HG03139 (cell line): ENCODE results near the gene CORIN.
A peak's percentile ranks its signal among the peaks of the same experiment; 100 is the strongest.
"Not testable (repeated sequence)": the region's sequence is repeated elsewhere in the genome, so short reads cannot be mapped to it uniquely, and the experiment has no call there.

Experiments used
- ATAC-seq: cut with Tn5 transposase; IDR thresholded peaks from one replicate; pipeline ENCODE4 v1.9.1; 2021; ENCODE audit not compliant: unreplicated experiment

The CORIN gene

DNA sequence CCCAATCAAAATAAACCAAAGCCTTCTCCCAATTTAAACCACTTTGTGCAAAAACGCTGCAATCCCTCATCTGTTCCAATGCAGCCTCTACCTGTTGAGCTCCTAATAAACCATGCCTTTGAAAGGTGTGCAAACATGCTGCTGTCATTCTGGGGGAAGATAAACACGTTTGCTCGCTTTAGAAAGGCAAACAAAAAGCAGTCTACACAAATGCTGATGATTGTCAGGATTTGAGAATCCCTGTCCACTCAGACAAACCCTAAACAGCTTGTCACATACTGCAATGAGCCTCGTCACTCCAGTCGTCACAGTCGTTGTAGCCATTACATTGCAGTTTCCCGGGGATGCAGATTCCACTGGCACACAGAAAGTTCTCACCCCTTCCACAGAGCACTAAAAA is 145.2 kb downstream of the CORIN start:
- ATAC-seq = no peak

DNA sequence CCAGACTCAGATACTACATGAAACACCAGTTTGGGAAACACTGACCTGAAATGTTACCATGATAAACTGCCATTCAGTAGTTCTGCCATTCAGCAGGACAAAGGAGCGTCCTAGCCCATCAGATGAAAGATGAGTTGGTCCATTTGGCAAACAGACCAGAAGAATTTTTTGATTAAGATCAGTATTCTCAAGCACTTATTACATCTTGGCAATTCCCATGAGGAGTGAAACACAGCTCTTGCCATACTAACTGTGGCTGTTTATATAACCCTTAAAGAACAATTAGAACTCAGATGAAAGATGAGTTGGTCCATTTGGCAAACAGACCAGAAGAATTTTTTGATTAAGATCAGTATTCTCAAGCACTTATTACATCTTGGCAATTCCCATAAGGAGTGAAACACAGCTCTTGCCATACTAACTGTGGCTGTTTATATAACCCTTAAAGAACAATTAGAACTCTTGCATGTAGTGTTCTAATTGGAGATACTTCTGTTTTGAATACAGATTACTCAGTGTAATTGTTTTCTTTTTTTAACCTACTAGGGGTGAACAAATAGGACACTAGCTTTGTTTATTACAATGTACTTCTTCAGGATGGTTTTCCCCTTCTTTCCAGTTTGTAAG is 146.0 kb downstream of the CORIN start:
- ATAC-seq = not testable (repeated sequence)

DNA sequence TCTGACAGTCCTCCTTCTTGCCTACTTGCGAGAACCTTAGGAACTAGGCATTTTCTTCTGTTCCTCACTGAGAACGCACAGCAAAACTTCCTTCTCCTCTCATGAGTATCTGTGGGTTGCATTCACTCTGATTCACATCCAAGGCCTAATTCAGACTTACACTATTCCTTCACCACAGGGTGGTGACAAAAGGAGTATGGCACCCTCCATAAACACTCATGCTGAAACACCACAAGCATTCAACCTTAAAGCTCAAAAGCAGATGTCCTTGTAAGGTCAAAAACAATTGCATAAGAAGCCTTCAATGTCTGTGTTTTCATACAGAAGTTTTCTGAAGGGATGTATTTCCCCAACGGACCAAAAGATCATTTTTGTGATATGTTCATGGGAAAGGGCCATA is 147.3 kb downstream of the CORIN start:
- ATAC-seq = no peak

DNA sequence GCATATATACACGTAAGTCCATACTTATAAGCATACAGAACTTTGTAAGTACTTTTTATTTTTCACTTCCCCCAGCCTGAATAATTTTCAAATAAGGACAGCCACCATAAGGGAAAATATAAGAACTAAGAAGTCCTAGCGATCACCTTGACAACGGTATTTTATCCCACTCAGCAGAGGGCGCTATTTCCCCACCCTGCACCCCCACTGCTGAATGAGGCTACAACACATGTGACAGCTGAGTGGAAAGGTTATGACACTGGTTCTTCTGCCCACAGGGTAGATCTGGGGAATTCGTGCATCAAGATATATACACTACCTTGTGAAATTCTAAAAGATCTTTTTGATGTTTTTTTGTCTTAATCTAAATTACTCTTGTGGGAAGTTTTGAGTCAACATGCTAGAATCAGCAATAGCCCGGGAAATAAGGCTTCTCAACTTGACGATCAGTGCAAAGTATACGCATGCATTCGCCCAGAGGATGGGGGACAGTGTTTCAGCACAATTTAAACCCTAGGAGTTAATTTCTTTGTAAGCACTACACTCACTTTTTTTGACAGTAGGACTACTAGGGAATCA is 151.5 kb downstream of the CORIN start:
- ATAC-seq = peak; percentile 66

DNA sequence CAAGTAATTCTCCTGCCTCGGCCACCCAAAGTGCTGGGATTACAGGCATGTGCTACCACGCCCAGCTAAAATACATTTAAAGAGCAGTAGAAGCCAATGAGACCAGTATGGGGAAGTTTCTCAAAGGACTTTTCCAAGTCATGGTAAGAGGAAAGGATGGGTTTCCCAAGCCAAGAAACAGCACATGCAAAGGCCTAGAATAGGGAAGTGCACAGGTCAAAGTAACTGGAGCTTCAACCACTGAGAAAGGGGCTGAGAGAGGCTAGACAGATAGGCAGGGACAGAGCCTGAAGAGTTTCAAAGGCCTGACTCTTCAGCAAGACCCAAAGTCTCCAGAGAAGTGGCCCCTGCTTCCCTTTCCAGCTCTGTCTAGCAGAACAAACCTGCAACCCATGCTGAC is 162.1 kb downstream of the CORIN start:
- no peak for ATAC-seq

DNA sequence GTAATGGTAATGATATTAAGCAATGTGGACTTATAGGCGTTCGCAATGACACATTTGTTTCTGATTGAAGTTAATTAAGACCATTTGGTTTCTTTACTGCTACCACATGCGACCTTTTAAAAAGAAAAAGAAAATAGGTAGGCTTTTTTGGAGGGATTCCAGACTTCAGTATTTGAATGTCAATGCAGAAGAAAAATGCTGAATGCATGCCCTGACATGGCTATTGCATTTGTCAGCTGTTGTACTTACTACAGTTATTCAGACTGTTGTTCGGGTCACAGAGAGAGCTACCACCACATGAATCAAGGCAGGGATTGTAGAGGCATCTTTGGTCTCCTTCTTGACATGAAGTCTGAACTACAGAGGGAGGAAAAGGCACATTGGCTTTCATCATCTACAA is 163.7 kb downstream of the CORIN start:
- no peak for ATAC-seq

DNA sequence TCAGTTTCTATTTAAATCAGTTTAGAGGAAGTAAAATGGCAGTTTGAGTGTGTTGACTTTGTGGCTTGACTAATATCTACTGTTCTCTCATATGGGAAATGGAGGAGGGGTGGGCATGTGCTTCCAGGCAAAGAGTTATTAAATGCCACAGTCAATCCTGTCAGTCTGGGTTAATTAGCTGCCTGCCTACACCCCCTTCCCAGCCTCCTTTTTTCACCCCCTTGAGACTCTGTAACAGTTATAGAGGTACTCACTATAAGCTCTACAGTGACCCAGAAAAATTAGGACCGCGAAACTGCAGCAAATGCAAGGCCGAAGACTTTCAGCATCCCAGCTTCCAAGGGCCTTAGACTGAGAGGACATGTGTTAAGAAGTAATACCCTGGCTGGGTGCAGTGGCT is 165.2 kb downstream of the CORIN start:
- no peak for ATAC-seq

DNA sequence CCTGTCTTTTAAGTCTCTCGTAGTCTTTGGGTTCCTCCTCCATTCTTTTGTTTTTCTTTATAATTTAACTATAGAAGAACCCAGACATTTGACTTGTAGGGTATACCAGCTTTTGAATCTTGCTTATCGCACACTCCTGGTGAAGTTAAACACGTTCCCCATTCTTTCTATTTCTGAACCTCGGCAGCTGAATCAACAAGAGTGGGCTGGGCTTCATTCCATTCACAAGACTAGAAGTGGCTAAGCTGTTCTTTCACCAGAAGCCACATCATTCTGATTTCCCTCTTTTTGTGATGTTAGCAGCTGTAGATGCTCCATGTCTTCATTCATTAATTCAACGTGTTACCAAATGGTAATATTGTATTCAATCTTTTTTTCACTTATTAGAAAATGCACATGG is 167.9 kb downstream of the CORIN start:
- ATAC-seq = no peak

DNA sequence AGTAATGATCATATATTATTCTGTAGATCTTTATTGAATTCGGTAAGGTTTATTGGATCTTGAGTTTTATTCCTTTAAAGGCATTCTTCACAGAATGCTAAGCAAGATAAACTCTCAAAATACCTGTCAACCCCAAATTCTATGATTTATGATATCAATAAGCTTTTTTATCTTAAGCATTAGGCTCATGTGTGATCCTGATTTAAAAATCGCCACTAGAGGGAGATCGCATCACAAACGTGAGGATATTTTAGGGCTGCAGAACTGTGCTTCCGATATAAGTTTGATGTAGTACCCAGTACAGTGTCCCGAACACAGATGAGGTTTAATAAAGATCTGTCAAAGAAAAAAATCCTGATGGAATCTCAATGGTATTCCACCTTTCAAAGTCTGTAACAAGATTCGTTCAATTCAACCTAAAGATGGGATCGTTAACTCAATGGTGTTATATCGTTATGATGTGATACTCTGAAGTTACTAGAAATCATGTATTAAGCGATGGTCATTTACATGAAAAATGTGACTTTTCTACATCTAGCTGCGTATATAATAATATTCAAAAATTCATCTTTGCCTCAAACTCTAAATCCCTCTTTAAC is 169.0 kb downstream of the CORIN start:
- ATAC-seq = peak; percentile 84

DNA sequence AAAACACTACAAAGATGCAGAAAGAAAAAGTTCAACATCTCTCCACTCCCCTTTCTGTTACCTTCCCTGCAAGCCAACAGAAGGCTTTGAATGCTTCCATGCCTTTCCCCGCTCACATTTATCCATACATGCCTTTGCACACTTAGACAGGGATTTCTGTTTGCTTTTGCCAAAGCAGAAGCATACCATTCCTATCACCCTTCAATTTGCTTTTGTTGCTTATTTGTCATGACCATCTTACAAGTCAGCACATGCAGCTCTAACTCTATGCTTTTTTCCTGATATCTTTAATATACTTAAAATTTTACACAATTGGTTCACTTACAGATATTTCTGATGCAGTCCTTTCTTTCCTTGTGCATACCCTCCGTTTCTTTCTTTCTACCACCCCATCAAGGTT is 169.6 kb downstream of the CORIN start:
- ATAC-seq = no peak

DNA sequence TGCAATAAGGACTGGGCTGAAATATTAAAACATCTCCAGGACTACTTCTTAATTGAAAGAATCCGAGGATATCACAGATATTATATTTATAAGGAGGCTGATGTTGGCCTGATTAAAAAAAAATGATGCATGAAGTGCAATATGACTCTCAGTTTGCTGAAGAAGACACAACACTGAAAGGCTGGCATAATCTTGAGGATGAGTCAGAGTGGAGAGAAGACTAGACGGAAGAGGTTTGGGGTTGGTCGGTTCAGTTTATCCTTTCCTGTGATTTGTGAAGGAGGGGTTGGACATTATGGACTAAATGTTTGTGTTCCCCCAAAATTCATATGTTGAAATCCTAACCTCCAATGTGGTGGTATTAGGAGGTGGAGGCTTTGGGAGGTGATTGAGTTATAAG is 170.3 kb downstream of the CORIN start:
- no peak for ATAC-seq

DNA sequence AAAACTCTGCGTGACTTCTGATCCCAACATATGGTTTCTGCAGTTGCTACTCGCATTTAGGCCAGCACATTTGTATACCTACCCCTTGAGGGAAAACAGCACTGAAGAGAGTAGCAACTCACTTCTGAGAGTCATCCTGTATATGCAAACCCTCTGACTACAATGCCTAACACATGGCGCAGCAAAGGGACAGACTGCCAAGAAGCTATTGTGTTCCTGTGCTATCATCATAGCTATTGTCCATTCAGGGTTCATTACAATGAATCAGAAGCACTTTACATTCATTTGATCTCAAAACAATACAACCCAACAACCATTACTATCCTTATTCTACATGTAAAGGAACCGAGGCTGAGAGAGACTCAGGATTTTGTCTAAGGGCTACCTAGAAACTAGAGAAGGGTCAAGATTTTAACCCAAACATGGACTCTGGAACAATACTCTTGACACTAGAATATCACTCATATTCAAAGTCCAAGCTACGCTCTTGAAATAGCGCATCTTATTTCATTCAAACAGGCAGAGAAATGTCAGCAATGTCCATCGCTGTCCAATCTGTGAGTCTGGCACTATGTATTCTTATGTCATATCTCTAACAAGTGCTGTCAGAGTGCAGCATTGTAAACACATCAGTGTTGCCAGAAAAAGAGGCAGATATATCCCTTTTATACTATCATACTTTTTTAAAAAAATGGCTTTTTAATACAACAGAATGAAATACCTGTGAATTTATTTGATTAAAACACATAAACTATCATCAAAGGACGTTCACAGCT is 173.6 kb downstream of the CORIN start:
- no peak for ATAC-seq

DNA sequence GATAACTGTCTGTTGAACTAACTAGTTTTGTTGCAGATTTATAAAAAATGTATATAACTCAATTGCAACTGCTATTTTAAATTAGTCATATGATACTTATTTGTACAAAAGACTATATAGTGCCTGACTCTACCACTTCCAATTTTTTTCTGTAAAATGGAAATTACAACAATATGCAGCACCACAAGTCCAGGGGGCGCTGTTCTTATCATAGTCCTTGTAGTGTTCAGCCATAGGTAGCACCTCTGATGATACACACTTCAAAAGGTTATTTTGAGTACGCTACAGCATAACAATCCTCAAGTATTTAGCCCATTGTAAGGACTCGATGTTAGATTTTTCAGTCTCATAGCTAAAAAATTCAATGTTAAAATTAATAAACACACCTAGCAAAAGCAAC is 174.9 kb downstream of the CORIN start:
- ATAC-seq = no peak

DNA sequence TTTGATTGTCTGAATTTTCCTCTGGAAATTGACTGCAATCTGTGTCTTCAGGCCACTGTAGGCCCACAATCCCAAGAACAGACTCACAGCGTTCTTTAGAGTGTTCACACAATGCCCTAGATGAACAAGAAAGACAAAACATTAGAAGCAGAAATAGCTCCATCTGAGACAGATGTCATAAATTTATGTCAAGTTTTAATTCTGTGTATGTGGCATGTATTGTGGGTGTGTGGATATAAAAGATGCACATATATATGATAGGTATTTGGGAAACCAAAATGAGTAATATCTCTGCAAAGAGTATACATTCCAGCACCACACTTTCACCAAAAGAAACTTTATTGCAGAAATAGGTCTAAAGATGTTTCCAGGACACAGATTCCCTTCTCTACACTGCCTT is 176.1 kb downstream of the CORIN start:
- ATAC-seq = no peak

DNA sequence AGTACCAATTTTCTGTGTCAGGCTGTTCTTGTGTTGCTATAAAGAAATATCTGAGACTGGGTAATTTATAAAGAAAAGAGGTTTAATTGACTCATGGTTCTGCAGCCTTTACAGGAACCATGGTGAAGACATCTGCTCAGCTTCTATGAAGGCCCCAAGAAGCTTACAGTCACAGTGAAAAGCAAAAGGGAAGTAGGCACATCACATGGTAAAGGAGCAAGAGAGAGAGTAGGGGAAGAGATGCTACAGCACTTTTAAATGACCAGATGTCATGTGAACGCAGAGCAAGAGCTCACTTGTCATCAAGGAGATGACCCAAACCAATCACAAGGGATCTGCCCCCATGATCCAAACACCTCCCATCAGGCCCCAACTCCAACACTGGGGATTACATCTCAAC is 178.5 kb downstream of the CORIN start:
- no peak for ATAC-seq

DNA sequence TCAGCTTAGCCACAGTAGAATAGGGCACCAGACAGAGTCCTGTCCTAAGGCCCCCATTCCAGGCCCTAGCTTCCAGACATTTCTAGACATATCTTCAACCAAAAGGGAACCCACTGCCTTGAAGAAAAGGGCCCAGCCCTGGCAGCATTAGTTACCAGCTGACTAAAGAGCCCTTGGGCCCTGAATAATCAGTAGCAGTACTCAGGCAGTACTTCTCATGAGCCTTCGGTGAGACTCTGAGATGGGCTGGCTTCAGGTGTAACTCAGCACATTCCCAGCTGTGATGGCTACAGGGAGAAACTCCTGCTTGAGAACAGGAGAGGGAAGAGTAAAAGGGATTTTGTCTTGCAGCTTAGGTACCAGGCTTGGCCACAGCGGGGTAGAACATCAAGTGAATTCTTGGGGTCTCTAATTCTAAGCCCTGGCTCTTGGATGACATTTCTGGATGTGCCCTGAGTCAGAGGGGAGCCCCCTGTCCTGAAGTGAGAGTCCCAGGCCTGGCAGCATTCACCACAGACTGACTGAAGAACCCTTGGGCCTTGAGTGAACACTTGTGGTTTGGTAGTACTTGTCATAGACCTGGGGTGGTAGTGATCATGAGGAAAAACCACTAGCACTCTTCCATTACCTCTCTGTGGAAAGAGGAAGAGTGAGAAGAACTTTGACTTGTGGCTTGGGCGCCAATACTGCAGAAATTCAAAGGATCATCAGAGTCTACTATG is 182.7 kb downstream of the CORIN start:
- no peak for ATAC-seq

DNA sequence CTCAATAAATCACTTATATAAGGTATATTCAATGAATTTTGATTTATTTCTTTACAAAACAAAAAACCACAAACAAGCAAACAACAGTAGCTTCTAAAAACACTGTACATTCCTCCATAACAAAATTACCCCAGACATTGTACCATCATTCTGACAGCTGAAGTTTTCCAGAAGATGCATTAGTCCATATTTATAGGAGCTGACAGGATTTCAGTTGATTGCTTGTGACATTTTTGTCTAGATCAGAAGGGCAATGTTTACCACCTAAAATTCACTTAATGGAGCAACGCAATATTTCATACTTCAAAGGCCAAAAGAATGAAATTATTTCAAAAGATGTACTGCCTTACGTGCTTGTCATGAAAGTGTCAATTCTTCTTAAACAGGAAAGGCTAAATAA is 185.8 kb downstream of the CORIN start:
- ATAC-seq = no peak

DNA sequence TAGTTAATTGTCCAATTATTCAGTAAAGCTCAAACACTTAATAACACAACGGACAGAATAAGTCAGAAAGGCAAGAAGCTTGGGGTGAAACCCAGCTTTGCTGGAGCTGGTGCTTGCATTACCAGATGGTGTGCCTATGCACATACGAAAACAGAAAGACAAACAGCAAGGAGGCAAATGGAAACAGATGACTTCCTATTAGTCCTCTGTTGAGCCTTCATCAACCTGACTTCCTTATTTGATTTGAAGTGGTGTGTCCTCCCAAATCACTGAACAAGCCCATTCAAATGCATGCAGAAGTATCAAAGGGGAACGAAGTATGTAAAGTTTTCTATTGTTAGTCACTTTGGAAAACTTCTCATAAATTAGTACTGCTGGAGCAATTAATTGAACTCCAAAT is 186.6 kb downstream of the CORIN start:
- no peak for ATAC-seq

DNA sequence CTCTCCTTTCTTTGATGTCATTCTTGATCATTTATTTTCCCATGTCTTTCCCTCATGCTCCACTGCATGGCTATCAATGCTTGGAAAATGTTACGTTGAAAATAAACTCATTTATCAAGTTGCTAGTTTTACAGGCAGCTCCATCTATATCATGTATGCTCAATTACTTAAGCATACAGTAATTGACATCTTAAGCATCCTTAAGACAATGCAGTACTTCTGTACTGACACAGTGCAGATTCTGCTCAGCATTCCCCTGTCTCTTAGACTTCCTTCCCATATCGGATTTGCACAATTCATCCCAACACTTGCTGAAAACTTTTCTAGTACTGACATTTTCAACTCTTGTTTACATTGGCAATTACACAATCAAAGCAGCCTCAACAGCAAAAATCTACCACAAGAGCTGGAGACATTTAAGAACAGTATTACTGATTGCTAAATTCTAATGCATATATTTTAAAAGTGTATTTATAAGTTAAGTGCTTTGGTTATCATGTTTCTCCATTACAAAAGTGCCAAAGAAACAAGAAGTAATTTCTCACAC is 187.2 kb downstream of the CORIN start:
- no peak for ATAC-seq

DNA sequence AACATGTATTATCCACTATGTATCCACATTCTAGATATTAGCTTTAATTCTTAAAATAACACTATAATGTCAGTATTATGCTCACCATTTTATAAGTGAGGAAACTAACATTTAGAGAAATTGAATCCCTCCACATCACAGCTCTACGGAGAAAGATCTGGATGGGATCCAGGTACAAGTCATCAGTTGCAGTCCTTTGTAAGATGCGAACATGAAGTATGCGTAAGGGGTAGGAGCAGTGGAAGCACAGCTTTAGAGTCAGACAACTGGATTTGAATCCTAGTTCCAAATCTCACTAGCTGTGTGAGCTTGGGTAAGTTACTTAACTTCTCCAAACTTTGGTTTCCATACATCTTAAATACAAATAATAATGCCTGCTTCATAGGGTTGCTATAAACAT is 190.3 kb downstream of the CORIN start:
- no peak for ATAC-seq

DNA sequence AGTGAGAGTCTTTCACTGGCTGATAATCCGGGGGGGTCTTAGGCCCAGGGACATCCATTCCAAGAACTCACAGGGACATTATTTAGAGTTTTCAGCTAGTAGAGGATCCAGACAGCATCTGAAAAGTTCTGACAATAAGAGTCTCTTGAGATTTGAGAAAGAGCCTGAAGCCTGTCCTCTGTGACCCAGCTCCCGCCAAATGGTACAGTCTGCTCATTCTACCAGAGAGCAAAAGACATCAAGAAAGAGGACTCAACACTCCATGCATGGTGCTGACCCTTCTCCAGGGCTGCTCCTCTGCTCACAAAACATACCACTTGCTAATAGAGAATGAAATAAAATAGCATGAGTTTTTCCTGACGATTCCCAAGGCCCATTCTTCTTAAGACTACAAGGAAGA is 190.8 kb downstream of the CORIN start:
- ATAC-seq = no peak
